Gastrocnemius medialis (tissue), 4 donors: ENCODE data around the gene IGFN1.

Experiments used
- POLR2A ChIP-seq, 2 donors: fragments of 450-650 bp; IDR thresholded peaks; one replicate each; pipeline ENCODE4 v1.6.1; 2017; ENCODE audit warnings: antibody characterized with exemption in 2 of 2, mild to moderate bottlenecking in 2 of 2, moderate library complexity in 2 of 2
- TF ChIP-seq, protein P1 (sequence below), 5 experiments: fragments of 450-650 bp in 3 of 5; fragments of 200-600 bp in 2 of 5; sonication (generic) in 2 of 5; IDR thresholded peaks in 4 of 5; conservative IDR thresholded peaks in 1 of 5; 1 replicate in 4 of 5; 2 replicates in 1 of 5; pipeline ENCODE4 v1.5.1; 2016 to 2019; ENCODE audit warnings: antibody characterized with exemption in 5 of 5, mild to moderate bottlenecking in 3 of 5, moderate library complexity in 3 of 5

GRCh38 chr1:201180141-201180540 lies 10.5 kb upstream of the IGFN1 start:
- TF ChIP-seq, protein P1, sequence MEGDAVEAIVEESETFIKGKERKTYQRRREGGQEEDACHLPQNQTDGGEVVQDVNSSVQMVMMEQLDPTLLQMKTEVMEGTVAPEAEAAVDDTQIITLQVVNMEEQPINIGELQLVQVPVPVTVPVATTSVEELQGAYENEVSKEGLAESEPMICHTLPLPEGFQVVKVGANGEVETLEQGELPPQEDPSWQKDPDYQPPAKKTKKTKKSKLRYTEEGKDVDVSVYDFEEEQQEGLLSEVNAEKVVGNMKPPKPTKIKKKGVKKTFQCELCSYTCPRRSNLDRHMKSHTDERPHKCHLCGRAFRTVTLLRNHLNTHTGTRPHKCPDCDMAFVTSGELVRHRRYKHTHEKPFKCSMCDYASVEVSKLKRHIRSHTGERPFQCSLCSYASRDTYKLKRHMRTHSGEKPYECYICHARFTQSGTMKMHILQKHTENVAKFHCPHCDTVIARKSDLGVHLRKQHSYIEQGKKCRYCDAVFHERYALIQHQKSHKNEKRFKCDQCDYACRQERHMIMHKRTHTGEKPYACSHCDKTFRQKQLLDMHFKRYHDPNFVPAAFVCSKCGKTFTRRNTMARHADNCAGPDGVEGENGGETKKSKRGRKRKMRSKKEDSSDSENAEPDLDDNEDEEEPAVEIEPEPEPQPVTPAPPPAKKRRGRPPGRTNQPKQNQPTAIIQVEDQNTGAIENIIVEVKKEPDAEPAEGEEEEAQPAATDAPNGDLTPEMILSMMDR (IDR thresholded peaks at IDR 0.05 in 4 of 5, conservative IDR thresholded peaks at IDR 0.05 in 1 of 5): no peak
- no peak for TF ChIP-seq POLR2A (IDR thresholded peaks at IDR 0.05)
